CD1c-positive myeloid dendritic cell (primary cell): Measurements from ENCODE around the gene UBAC1.
"Not testable (repeated sequence)": the region's sequence is repeated elsewhere in the genome, so short reads cannot be mapped to it uniquely, and the experiment has no call there.

Source experiments
- DNase-seq: peaks from one replicate; pipeline ENCODE4 v3.0.0-alpha.2; 2016; ENCODE audit errors: extremely low spot score

Gene UBAC1

GRCh38 chr9:135978642-135979546 is 17.7 kb upstream of the UBAC1 start:
- no peak for DNase-seq

- DNase-seq: no peak
Measured at GRCh38 chr9:135976944-135977343, 15.8 kb upstream of the UBAC1 start.

GRCh38 chr9:135976531-135976930 is 15.4 kb upstream of the UBAC1 start:
- no peak for DNase-seq

- no peak for DNase-seq
Measured at GRCh38 chr9:135975834-135976233, 14.7 kb upstream of the UBAC1 start.

- DNase-seq: no peak
Measured at GRCh38 chr9:135974220-135974573, 13.0 kb upstream of the UBAC1 start.

GRCh38 chr9:135973277-135974219 is 12.4 kb upstream of the UBAC1 start:
- DNase-seq: peak; percentile 58

- no peak for DNase-seq
Measured at GRCh38 chr9:135971892-135972291, 10.7 kb upstream of the UBAC1 start.

- DNase-seq: no peak
Measured at GRCh38 chr9:135971111-135971766, 10.1 kb upstream of the UBAC1 start.

GRCh38 chr9:135970128-135970815 is 9.1 kb upstream of the UBAC1 start:
- no peak for DNase-seq

GRCh38 chr9:135969064-135969683 is 8.0 kb upstream of the UBAC1 start:
- DNase-seq: peak; percentile 67

GRCh38 chr9:135968601-135969000 is 7.4 kb upstream of the UBAC1 start:
- DNase-seq: no peak

- no peak for DNase-seq
Measured at GRCh38 chr9:135968083-135968476, 6.9 kb upstream of the UBAC1 start.

- DNase-seq: not testable (repeated sequence)
Measured at GRCh38 chr9:135966916-135967260, 5.7 kb upstream of the UBAC1 start.

- no peak for DNase-seq
Measured at GRCh38 chr9:135965124-135965756, 4.1 kb upstream of the UBAC1 start.

GRCh38 chr9:135963938-135964337 is 2.8 kb upstream of the UBAC1 start:
- DNase-seq: no peak

GRCh38 chr9:135963338-135963737 is 2.2 kb upstream of the UBAC1 start:
- DNase-seq: no peak

- DNase-seq: peak; percentile 48
Measured at GRCh38 chr9:135962696-135963307, 1.6 kb upstream of the UBAC1 start.

GRCh38 chr9:135961811-135962695 is 880 bp upstream of the UBAC1 start:
- peak; percentile 74 for DNase-seq
